ENCODE data around the gene NRARP.

Gene NRARP

GRCh38 chr9:137250329-137251193 is 51.5 kb downstream of the NRARP start:
- no peak for DNase-seq
- TF ChIP-seq GATA1 (IDR thresholded peaks at IDR 0.05; ENCODE audit: low read depth, low read length) (no peak), POLR2A (IDR thresholded peaks at IDR 0.05; ENCODE audit: low read length) (no peak)
